NCI-H2196 treated with DMSO at 0.1 percent for 48 hours (cell line): ENCODE results near the gene KRTAP2-4.
"Not testable (repeated sequence)": the region's sequence is repeated elsewhere in the genome, so short reads cannot be mapped to it uniquely, and the experiment has no call there.

ENCODE experiments used
- DNase-seq: peaks from one replicate; lab custom pipeline; 2025; ENCODE audit not compliant: unreplicated experiment; lab: John Stamatoyannopoulos, UW

Gene KRTAP2-4, protein sequence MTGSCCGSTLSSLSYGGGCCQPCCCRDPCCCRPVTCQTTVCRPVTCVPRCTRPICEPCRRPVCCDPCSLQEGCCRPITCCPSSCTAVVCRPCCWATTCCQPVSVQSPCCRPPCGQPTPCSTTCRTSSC

GRCh38 chr17:41065829-41066624 lies at the start of gene KRTAP2-4:
Gene KRTAP2-4 (minus strand): TSS chr17:41065879. CDS start chr17:41065845, 34 bp downstream.
- no peak for DNase-seq

DNA sequence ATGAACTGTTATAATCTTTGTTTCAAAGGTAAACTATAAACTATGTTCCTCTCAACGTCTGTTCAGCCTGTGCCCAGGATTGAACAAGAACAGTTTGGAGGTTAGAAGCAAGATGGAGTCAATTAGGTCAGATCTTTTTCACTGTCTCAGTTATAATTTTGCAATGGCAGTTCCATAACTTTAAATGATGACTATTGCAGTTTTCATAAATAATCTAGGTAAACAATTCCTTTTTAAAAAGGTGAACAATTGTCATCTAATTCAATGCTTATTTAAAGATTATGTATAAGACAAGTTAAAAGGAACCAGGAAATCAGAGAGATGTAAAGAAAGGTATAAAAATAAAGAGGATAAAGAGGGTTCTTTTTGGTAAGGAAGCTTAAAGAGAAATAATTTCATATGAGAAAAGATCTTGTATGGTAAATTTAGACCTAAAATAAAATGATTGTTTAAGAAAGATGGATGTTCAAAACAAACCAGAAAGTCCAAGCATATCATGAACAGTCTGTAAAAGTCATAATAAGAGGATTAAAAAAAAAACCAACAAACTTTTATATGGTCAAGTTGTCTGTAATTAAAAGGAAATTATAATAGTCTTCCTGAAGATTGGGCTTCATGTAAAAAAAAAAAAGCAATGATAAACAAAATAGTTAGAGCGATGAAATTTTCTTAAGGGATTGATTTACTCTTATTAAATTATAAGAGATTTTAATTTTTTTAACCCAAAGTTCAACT lies 45.6 kb upstream of the KRTAP2-4 start:
- DNase-seq = no peak

- not testable (repeated sequence) for DNase-seq
Observed at GRCh38 chr17:41108728-41109386, 43.2 kb upstream of the KRTAP2-4 start.

GRCh38 chr17:41107941-41108450 lies 42.3 kb upstream of the KRTAP2-4 start:
- no peak for DNase-seq

DNA sequence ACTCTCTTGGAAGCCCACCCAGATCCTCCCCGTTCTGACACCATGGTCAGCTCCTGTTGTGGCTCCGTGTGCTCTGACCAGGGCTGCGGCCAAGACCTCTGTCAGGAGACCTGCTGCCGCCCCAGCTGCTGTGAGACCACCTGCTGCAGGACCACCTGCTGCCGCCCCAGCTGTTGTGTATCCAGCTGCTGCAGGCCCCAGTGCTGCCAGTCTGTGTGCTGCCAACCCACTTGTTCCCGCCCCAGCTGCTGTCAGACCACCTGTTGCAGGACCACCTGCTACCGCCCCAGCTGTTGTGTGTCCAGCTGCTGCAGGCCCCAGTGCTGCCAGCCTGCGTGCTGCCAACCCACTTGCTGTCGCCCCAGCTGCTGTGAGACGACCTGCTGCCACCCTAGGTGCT lies 39.7 kb upstream of the KRTAP2-4 start, which contains the start of gene KRTAP4-9:
TSS of gene KRTAP4-9 (plus strand) at position 43 of the 400 bp plus-strand sequence. CDS start at position 43, 0 bp downstream.
- DNase-seq = not testable (repeated sequence)

DNA sequence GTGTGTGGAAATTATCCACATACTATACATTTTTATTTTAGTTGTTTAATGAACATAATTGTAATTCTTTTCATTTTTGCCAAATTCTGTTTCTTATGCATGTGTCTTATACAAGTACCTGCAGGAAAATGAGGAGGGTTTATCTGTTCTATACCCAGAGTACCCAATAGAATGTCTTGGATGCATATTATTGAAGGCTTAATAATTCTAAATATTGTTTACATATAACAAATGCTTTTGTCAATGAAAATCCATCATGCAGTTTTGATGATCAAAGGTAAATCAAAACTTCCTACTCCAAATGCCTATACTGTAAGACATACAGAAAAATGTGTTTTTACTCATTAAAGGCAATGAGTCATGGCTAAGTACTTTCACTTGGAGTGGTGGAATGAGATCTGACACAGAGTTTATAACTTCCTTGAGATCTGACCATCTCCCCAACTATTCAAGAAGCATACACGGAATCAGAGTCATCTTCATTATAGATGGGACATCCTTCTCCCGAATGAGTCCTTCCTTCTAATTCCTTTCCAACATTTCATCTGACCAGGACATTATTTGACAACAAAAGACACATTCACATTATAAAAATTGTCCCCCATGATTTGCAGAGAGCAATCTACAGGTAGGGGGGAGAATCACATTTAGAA lies 38.8 kb upstream of the KRTAP2-4 start:
- DNase-seq = not testable (repeated sequence)

GRCh38 chr17:41103896-41104295 lies 38.2 kb upstream of the KRTAP2-4 start:
- DNase-seq = no peak

GRCh38 chr17:41101586-41102259 lies 36.0 kb upstream of the KRTAP2-4 start, which contains the start of gene KRTAP4-16:
Gene KRTAP4-16 (minus strand): TSS chr17:41102209. CDS start chr17:41102209, 0 bp downstream.
- DNase-seq = no peak

DNA sequence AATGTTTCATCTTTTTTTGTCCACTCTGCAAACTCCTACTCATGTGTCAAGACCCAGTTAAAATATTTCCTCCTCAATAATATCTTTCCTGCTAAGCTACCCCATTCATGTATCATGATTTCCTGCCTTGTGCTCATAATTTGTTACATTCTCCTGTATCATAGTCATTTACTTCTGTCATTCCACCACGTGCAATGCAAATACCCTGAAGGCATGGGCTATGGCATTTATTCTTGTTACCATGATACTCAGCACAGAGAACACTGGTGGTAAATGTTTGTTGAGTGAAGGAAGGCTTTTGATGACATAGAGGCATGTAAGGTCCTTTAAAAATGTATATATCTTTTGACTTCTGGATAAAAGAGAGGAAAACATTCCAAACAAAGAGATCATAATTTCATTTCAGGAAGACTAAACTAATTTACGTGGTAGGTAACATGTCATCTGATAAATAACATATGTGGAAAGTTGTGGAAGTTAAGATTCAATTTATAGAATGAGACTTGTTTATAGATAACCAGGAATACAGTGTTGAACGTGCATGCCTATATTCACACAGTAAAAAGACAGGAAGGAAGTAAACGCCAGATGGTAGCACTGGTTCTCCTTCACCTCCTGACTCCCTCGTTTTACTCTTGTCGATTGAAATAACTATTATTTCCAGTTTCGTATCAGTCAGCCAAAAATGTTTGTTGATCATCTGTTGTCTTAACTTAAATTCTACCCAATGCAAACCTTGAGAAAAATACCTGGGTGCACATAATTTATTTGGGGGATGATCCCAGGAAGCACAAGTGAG lies 34.2 kb upstream of the KRTAP2-4 start:
- not testable (repeated sequence) for DNase-seq

DNA sequence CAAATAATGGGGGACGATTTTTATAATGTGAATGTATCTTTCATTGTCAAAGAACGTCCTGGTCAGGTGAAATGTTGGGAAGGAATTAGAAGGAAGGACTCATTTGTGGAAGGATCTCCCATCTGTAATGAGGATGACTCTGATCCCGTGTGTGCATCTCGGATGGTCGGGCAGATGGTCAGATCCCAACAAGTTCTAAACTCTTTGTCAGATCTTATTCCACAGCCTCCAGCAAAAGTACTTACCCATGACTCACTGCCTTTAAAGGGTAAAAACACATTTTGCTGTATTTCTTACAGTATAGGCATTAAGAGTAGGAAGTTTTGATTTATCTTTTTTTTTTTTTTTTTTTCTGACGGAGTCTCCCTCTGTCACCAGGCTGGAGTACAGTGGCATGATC lies 32.8 kb upstream of the KRTAP2-4 start:
- DNase-seq = no peak

- DNase-seq = no peak
Observed at GRCh38 chr17:41098042-41098441, 32.4 kb upstream of the KRTAP2-4 start, which contains the start of gene KRTAP4-8. Gene KRTAP4-8 (minus strand): TSS chr17:41098142. CDS start chr17:41098084, 58 bp downstream.

- no peak for DNase-seq
Observed at GRCh38 chr17:41096055-41096454, 30.4 kb upstream of the KRTAP2-4 start.

DNA sequence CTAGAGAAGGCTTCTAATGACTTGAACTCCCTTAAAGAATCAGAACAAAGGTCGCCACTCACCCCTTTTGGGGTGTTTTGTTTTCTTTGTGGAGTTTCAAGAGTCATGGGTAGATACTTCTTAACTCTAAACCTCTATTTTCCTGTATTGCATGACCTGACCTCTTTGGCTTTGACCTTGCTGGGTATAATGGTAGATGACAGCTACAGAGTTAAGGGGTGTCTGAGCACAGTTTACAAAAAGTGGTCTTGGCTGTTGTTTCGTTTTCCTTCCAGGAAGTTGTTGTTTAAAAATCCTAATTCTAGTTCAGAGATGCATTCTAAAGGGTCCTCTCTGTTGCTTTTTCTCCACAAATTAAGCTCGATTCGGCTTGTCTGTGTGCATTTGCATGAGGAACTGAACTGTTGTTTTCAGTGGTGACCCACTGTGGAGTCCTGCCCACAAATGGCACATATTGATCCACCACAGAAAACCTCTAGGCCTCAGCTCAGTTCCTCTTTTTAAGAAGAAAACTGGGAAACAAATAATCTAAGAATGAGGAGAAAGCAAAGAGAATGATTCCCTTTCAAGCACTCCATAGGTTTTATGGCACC lies 23.2 kb upstream of the KRTAP2-4 start:
- not testable (repeated sequence) for DNase-seq

GRCh38 chr17:41084100-41084856 lies 18.6 kb upstream of the KRTAP2-4 start, which contains the start of gene KRTAP4-7:
Gene KRTAP4-7 (plus strand): TSS chr17:41084150. CDS start chr17:41084207, 57 bp downstream.
- not testable (repeated sequence) for DNase-seq

GRCh38 chr17:41083427-41083826 lies 17.7 kb upstream of the KRTAP2-4 start:
- not testable (repeated sequence) for DNase-seq

GRCh38 chr17:41082626-41083025 lies 16.9 kb upstream of the KRTAP2-4 start:
- no peak for DNase-seq

DNA sequence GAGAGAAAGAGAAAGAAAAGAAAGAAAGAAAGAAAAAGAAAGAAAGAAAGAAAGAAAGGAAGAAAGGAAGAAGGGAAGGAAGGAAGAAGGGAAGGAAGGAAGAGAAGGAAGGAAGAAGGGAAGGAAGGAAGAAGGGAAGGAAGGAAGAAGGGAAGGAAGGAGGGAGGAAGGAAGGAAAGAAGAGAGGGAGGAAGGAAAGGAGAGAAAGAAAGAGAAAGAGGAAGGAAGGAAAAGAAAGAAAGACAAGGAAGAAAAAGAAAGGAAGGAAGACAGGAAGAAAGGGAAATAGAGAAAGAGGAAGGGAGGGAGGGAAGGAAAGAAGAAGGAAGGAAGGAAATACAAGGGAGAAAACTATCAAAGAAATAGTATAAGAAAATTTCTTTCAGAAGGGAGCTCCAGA lies 11.1 kb upstream of the KRTAP2-4 start:
- DNase-seq = no peak

GRCh38 chr17:41073676-41074075 lies 8.0 kb upstream of the KRTAP2-4 start:
- DNase-seq = no peak
